Measurements from ENCODE around the gene CCDC122. TPM values are rescaled to one million over a fixed set of nuclear protein-coding genes. Genes with fewer than 3 reads are reported as not detected.

Gene CCDC122
- total and polyA plus RNA-seq, 2 of the 8 experiments (the other 6 are each of a cell fraction or from before 2014, with no cell fraction given) = 2.9 to 5.8 TPM

- TF ChIP-seq NANOG (IDR thresholded peaks at IDR 0.05; ENCODE audit: insufficient read depth, low read depth, low read length, poor library complexity, severe bottlenecking) = no peak
- TF ChIP-seq MAX (IDR thresholded peaks at IDR 0.05) = peak; percentile 88
- TF ChIP-seq ZNF274 (IDR thresholded peaks at IDR 0.05; ENCODE audit: borderline replicate concordance, extremely low read depth, low read length) = no peak
- TF ChIP-seq E2F6 (IDR thresholded peaks at IDR 0.05) = peak; percentile 57
- TF ChIP-seq TCF12 (IDR thresholded peaks at IDR 0.05; ENCODE audit: low read depth, low read length) = no peak
- TF ChIP-seq RNF2 (IDR thresholded peaks at IDR 0.05; ENCODE audit: borderline replicate concordance, low read depth, low read length, missing control alignments, poor library complexity, severe bottlenecking) = no peak
- no peak for TF ChIP-seq SP4 (IDR thresholded peaks at IDR 0.05; ENCODE audit: low read length)
- TF ChIP-seq TEAD4 (IDR thresholded peaks at IDR 0.05; ENCODE audit: low read depth, low read length) = no peak
- TF ChIP-seq RXRA (IDR thresholded peaks at IDR 0.05; ENCODE audit: insufficient read depth, low read depth, low read length) = no peak
- TF ChIP-seq YY1 (IDR thresholded peaks at IDR 0.05; ENCODE audit: low read depth, low read length) = no peak
- TF ChIP-seq CBX5 (IDR thresholded peaks at IDR 0.05; ENCODE audit: low read depth, low read length) = no peak
- no peak for TF ChIP-seq TAF1 (IDR thresholded peaks at IDR 0.05; ENCODE audit: low read depth, low read length)
- TF ChIP-seq TBP (IDR thresholded peaks at IDR 0.05; ENCODE audit: low read depth, low read length) = no peak
- TF ChIP-seq BCL11A (IDR thresholded peaks at IDR 0.05; ENCODE audit: low read depth in 2 of 2, low read length in 2 of 2) = no peak
- peak; percentile 30; the same call in 1 of the 2 replicates for TF ChIP-seq RBBP5 (IDR thresholded peaks at IDR 0.05; ENCODE audit: borderline replicate concordance, low read depth, low read length)
- no peak for TF ChIP-seq GTF2F1 (IDR thresholded peaks at IDR 0.05; ENCODE audit: borderline replicate concordance, low read depth, low read length)
- 0 out of 4 replicates have a peak, but pooled peaks of 1 of the 2 experiments have one; percentile 29 for TF ChIP-seq HDAC2 (IDR thresholded peaks at IDR 0.05; ENCODE audit: borderline replicate concordance in 1 of 2, low read depth in 2 of 2, low read length in 2 of 2)
- no peak for TF ChIP-seq SRF (IDR thresholded peaks at IDR 0.05; ENCODE audit: low read depth, low read length)
- no peak for TF ChIP-seq EGR1 (IDR thresholded peaks at IDR 0.05; ENCODE audit: borderline replicate concordance, low read depth, low read length)
- no peak for TF ChIP-seq CTBP2 (IDR thresholded peaks at IDR 0.05; ENCODE audit: borderline replicate concordance, insufficient read depth, insufficient read length, low read length)
- no peak for TF ChIP-seq KDM5A (IDR thresholded peaks at IDR 0.05; ENCODE audit: low read length)
- TF ChIP-seq SIX5 (IDR thresholded peaks at IDR 0.05; ENCODE audit: low read depth, low read length) = no peak
These were observed 92.6 kb downstream of the CCDC122 start, which contains the start of gene ENOX1 (continued) for GRCh38 chr13:43786766-43787517.
